Neutrophil (primary cell): ENCODE data around the gene FAM174B.

Experiments used
- H3K27ac ChIP-seq: fragments of 200-600 bp; sonication (generic); 2 replicates; pipeline ENCODE4 v1.5.1; 2016; ENCODE audit warnings: mild to moderate bottlenecking, moderate library complexity
- H3K27me3 ChIP-seq: fragments of 200-600 bp; sonication (generic); 2 replicates; pipeline ENCODE4 v1.6.0; 2016; ENCODE audit warnings: mild to moderate bottlenecking
- H3K36me3 ChIP-seq: fragments of 200-600 bp; sonication (generic); 2 replicates; pipeline ENCODE4 v1.5.1; 2017
- H3K4me1 ChIP-seq, 2 experiments: fragments of 200-600 bp in 1 of 2; sonication (generic) in 1 of 2; 1 replicate in 1 of 2; 2 replicates in 1 of 2; pipeline versions ENCODE4 v1.5.1 to v1.6.1; 2013 to 2016; ENCODE audit warnings: low read depth in 1 of 2, low read length in 1 of 2, mild to moderate bottlenecking in 1 of 2, moderate library complexity in 1 of 2; ENCODE audit not compliant: control insufficient read depth in 1 of 2, insufficient read depth in 1 of 2
- H3K4me3 ChIP-seq, 2 experiments: fragments of 200-600 bp in 1 of 2; sonication (generic) in 1 of 2; 1 replicate in 1 of 2; 2 replicates in 1 of 2; pipeline ENCODE4 v1.5.1; 2013 to 2016; ENCODE audit warnings: low read depth in 1 of 2, low read length in 1 of 2, mild to moderate bottlenecking in 1 of 2, moderate library complexity in 1 of 2
- H3K9me3 ChIP-seq: fragments of 200-600 bp; sonication (generic); 2 replicates; pipeline ENCODE4 v1.5.1; 2016
- CTCF ChIP-seq: fragments of 200-600 bp; sonication (generic); IDR thresholded peaks from 2 replicates; pipeline ENCODE4 v1.5.1; 2016; ENCODE audit warnings: antibody characterized with exemption

Gene FAM174B

GRCh38 chr15:92669432-92669831 lies 13.9 kb upstream of the FAM174B start:
- Histone ChIP-seq H3K4me3 (no peak overlapping the region), H3K4me1 (no peaks in the 10 kb centered on the region), H3K27me3 (peaks cover 28% of the 10 kb centered on the region), H3K36me3 (no peaks in the 10 kb centered on the region), H3K9me3 (no peaks in the 10 kb centered on the region), H3K27ac (no peak overlapping the region)
- TF ChIP-seq CTCF = no peak

- H3K27me3 ChIP-seq = peaks cover 32% of the 10 kb centered on the region
- H3K27ac ChIP-seq = no peak overlapping the region
- H3K4me3 ChIP-seq = no peak overlapping the region
- no peaks in the 10 kb centered on the region for H3K9me3 ChIP-seq
- H3K4me1 ChIP-seq = no peaks in the 10 kb centered on the region
- no peaks in the 10 kb centered on the region for H3K36me3 ChIP-seq
- TF ChIP-seq CTCF = no peak
Observed at GRCh38 chr15:92668620-92669019, 13.0 kb upstream of the FAM174B start.

- H3K9me3 ChIP-seq = no peaks in the 10 kb centered on the region
- no peak overlapping the region for H3K4me3 ChIP-seq
- no peaks in the 10 kb centered on the region for H3K4me1 ChIP-seq
- H3K27ac ChIP-seq = no peak overlapping the region
- H3K36me3 ChIP-seq = no peaks in the 10 kb centered on the region
- no peak for TF ChIP-seq CTCF
- H3K27me3 ChIP-seq = peaks cover 32% of the 10 kb centered on the region
Observed at GRCh38 chr15:92667970-92668485, 12.5 kb upstream of the FAM174B start.

- Histone ChIP-seq H3K4me3 (no peak overlapping the region), H3K36me3 (no peaks in the 10 kb centered on the region), H3K27me3 (peaks cover 32% of the 10 kb centered on the region), H3K9me3 (no peaks in the 10 kb centered on the region), H3K27ac (no peak overlapping the region), H3K4me1 (no peaks in the 10 kb centered on the region)
- no peak for TF ChIP-seq CTCF
Observed at GRCh38 chr15:92667287-92667904, 11.8 kb upstream of the FAM174B start.

GRCh38 chr15:92666780-92667179 lies 11.2 kb upstream of the FAM174B start:
- Histone ChIP-seq H3K27me3 (peaks cover 32% of the 10 kb centered on the region), H3K9me3 (no peaks in the 10 kb centered on the region), H3K27ac (no peak overlapping the region), H3K4me1 (no peaks in the 10 kb centered on the region), H3K4me3 (no peak overlapping the region), H3K36me3 (no peaks in the 10 kb centered on the region)
- TF ChIP-seq CTCF = no peak
